HepG2 (cell line): ENCODE measurements around the gene LLGL2. TPM values are rescaled to one million over a fixed set of nuclear protein-coding genes. Genes with fewer than 3 reads are reported as not detected.
A peak's percentile ranks its signal among the peaks of the same experiment; 100 is the strongest.

ENCODE experiments used
- CHCHD3 ChIP-seq: sonication (generic); formaldehyde crosslinking; IDR thresholded peaks from 2 replicates; pipeline ENCODE4 v1.8.0; 2022; ENCODE audit warnings: mild to moderate bottlenecking, missing genetic modification reagents, moderate library complexity
- GRHL1 ChIP-seq: sonication (generic); formaldehyde crosslinking; conservative IDR thresholded peaks from 2 replicates; pipeline ENCODE4 v1.8.0; 2022; ENCODE audit warnings: missing genetic modification reagents
- MEIS1 ChIP-seq: sonication (generic); formaldehyde crosslinking; IDR thresholded peaks from 2 replicates; pipeline ENCODE4 v1.9.0; 2021; ENCODE audit warnings: mild to moderate bottlenecking, missing genetic modification reagents, moderate library complexity, borderline replicate concordance
- PRDM4 ChIP-seq: sonication (generic); formaldehyde crosslinking; IDR thresholded peaks from 2 replicates; pipeline ENCODE4 v1.9.0; 2021; ENCODE audit warnings: missing genetic modification reagents, borderline replicate concordance
- RAD51 ChIP-seq: fragments of 450-650 bp; IDR thresholded peaks from 2 replicates; pipeline ENCODE4 v1.6.1; 2016; ENCODE audit warnings: borderline replicate concordance
- RNF2 ChIP-seq: fragments of 450-650 bp; conservative IDR thresholded peaks from 2 replicates; pipeline ENCODE4 v1.6.1; 2016; ENCODE audit warnings: low read depth
- STAT6 ChIP-seq: sonication (generic); formaldehyde crosslinking; IDR thresholded peaks from 2 replicates; pipeline ENCODE4 v1.4.0; 2020; ENCODE audit warnings: missing genetic modification reagents, mild to moderate bottlenecking, borderline replicate concordance
- SYNCRIP ChIP-seq: fragments of 200-400 bp; formaldehyde crosslinking; IDR thresholded peaks from 2 replicates; pipeline ENCODE4 v1.6.1; 2018; ENCODE audit warnings: mild to moderate bottlenecking, low read depth, low read length; ENCODE audit not compliant: insufficient read depth
- TRIM22 ChIP-seq: fragments of 450-650 bp; IDR thresholded peaks from 2 replicates; pipeline ENCODE4 v1.6.1; 2017
- ZBTB3 ChIP-seq: sonication (generic); formaldehyde crosslinking; IDR thresholded peaks from 2 replicates; pipeline ENCODE4 v1.4.0; 2020; ENCODE audit warnings: low read depth, mild to moderate bottlenecking, moderate library complexity, missing genetic modification reagents, borderline replicate concordance
- ZMAT3 ChIP-seq: sonication (generic); formaldehyde crosslinking; conservative IDR thresholded peaks from 2 replicates; pipeline ENCODE4 v1.7.0; 2021; ENCODE audit warnings: missing genetic modification reagents
- ZNF292 ChIP-seq: sonication (generic); formaldehyde crosslinking; IDR thresholded peaks from 2 replicates; pipeline ENCODE4 v1.8.1; 2022; ENCODE audit warnings: mild to moderate bottlenecking, low read depth, missing genetic modification reagents, borderline replicate concordance
- ZNF30 ChIP-seq: sonication (generic); formaldehyde crosslinking; IDR thresholded peaks from 2 replicates; pipeline ENCODE4 v1.5.0; 2020; ENCODE audit warnings: mild to moderate bottlenecking, missing genetic modification reagents
- ZNF562 ChIP-seq: sonication (generic); formaldehyde crosslinking; IDR thresholded peaks from 2 replicates; pipeline ENCODE4 v1.8.0; 2022; ENCODE audit warnings: missing genetic modification reagents, borderline replicate concordance
- ZNF563 ChIP-seq: sonication (generic); formaldehyde crosslinking; IDR thresholded peaks from 2 replicates; pipeline ENCODE4 v1.8.0; 2022; ENCODE audit warnings: mild to moderate bottlenecking, moderate library complexity, missing genetic modification reagents
- ZNF597 ChIP-seq: sonication (generic); formaldehyde crosslinking; IDR thresholded peaks from 2 replicates; pipeline ENCODE4 v1.5.0; 2020; ENCODE audit warnings: missing genetic modification reagents
- ZNF768 ChIP-seq: sonication (generic); formaldehyde crosslinking; IDR thresholded peaks from 2 replicates; pipeline ENCODE4 v1.4.0; 2020; ENCODE audit warnings: missing genetic modification reagents
- polyA plus RNA-seq, 8 experiments: library from polyadenylated mRNA; depleted of rRNA in 3 of 8; stranded (reverse) in 7 of 8; unstranded in 1 of 8; fragments of >200 nt; fragmentation: Illumina TruSeq in 4 of 8; extraction: Trizol in 4 of 8; gene quantifications; 2 replicates each; pipeline versions ENCODE4 v1.2.1 to v1.2.3, GENCODE V29; 2011 to 2016; ENCODE audit warnings: low read depth in 4 of 8, missing spikeins in 1 of 8, mixed read lengths in 1 of 8; ENCODE audit not compliant: insufficient read depth in 1 of 8
- total RNA-seq, 5 experiments: library from RNA; depleted of rRNA; stranded (reverse); fragments of >200 nt; fragmentation: Illumina TruSeq; extraction: Trizol; gene quantifications; 2 replicates each; pipeline ENCODE4 v1.2.3, GENCODE V29; 2016; ENCODE audit warnings: low read depth in 1 of 5

LLGL2 gene
- total and polyA plus RNA-seq, 2 of the 13 experiments (the other 11 are each of a cell fraction or from before 2014, with no cell fraction given) = 83.0 to 86.7 TPM

GRCh38 chr17:75555679-75556153 is 30.2 kb downstream of the LLGL2 start (continued):
- TF ChIP-seq STAT6 (no peak), ZNF768 (CRISPR knock-in tag) (0 out of 2 replicates have a peak, but pooled peaks have one; percentile 15), ZBTB3 (no peak), RAD51 (no peak), GRHL1 (no peak), PRDM4 (CRISPR knock-in tag) (no peak), ZNF563 (CRISPR knock-in tag) (no peak), TRIM22 (no peak), CHCHD3 (CRISPR knock-in tag) (no peak), RNF2 (no peak), ZNF597 (CRISPR knock-in tag) (no peak), ZNF562 (CRISPR knock-in tag) (no peak), ZNF292 (no peak; the same call in 1 of the 2 replicates), SYNCRIP (no peak), MEIS1 (CRISPR knock-in tag) (no peak), ZNF30 (CRISPR knock-in tag) (no peak), ZMAT3 (CRISPR knock-in tag) (no peak)
